Measurements from ENCODE around the gene HMGXB3. TPM values are rescaled to one million over a fixed set of nuclear protein-coding genes. Genes with fewer than 3 reads are reported as not detected.
A peak's percentile ranks its signal among the peaks of the same experiment; 100 is the strongest.

The HMGXB3 gene
- total RNA-seq, 1 experiment from 2014 or later: 43.8 TPM

GRCh38 chr5:149960272-149961185 is 40.0 kb upstream of the HMGXB3 start, which contains the start of gene SLC26A2:
SLC26A2 (plus strand) TSS chr5:149960758; CDS start chr5:149977653, 16,895 bp downstream.
- no peaks in the 10 kb centered on the region for H3K27me3 ChIP-seq (replicated peaks; ENCODE audit: control insufficient read depth, insufficient read depth, low read length)
- Mint-ChIP-seq H3K36me3 (ENCODE audit: insufficient read depth, unreplicated experiment) (peaks cover 22% of the 10 kb centered on the region), H3K4me1 (ENCODE audit: low read depth, unreplicated experiment) (peaks cover 32% of the 10 kb centered on the region), H3K27me3 (ENCODE audit: insufficient read depth, unreplicated experiment) (no peaks in the 10 kb centered on the region), H3K27ac (ENCODE audit: unreplicated experiment) (peak within 1 kb of the TSS; percentile 96), H3K9me3 (ENCODE audit: unreplicated experiment) (no peaks in the 10 kb centered on the region), H3K4me3 (ENCODE audit: unreplicated experiment) (peak within 1 kb of the TSS; percentile 90)
- ChIA-PET CTCF (interaction anchor here (1.0 to 5.0 kb wide), 18 partner anchors 9 to 603 kb away, joined by 3 to 39 read pairs (median 6); partner anchors contain the start of genes PCYOX1L and PPARGC1B), POLR2A (interaction anchor here (0.5 to 1.5 kb wide), 18 partner anchors 9 to 677 kb away, joined by 3 to 9 read pairs (median 3); partner anchors contain the start of genes HMGXB3 and TIGD6)
- peak; percentile 98 to 99 for DNase-seq
- intact Hi-C loops (cut with micrococcal nuclease; ENCODE audit: unreplicated experiment): loop anchor here (1.0 to 10.0 kb wide), 5 partner anchors 18 to 326 kb away; no protein-coding TSS in a partner anchor
- H3K9me3 ChIP-seq: no peaks in the 10 kb centered on the region
- no TSS peak for BruUV-seq (replicated peaks)
- H3K4me3 ChIP-seq (ENCODE audit: low read depth, low read length): peak within 1 kb of the TSS; percentile 90
- H3K4me1 ChIP-seq: peaks cover 25% of the 10 kb centered on the region
- peaks cover 3% of the 10 kb centered on the region for H3K36me3 ChIP-seq (ENCODE audit: control insufficient read depth, insufficient read depth, low read length)
- no peak for TF ChIP-seq CTCF (IDR thresholded peaks at IDR 0.05; ENCODE audit: insufficient read depth in 1 of 2, low read depth in 1 of 2, low read length in 1 of 2, severe bottlenecking in 1 of 2, unreplicated experiment in 1 of 2)

GRCh38 chr5:149961186-149961685 is 39.3 kb upstream of the HMGXB3 start:
- H3K4me1 Mint-ChIP-seq (ENCODE audit: low read depth, unreplicated experiment): peaks cover 32% of the 10 kb centered on the region
- peak overlapping the region; percentile 96 for H3K27ac Mint-ChIP-seq (ENCODE audit: unreplicated experiment)
- ChIA-PET POLR2A (interaction anchor here (0.5 to 1.5 kb wide), 8 partner anchors 10 to 353 kb away, joined by 3 to 9 read pairs (median 4); partner anchors contain the start of genes HMGXB3 and TIGD6), CTCF (interaction anchor here (0.6 to 5.0 kb wide), 20 partner anchors 10 to 603 kb away, joined by 3 to 39 read pairs (median 7); partner anchors contain the start of gene PCYOX1L)
- Histone ChIP-seq H3K9me3 (no peaks in the 10 kb centered on the region), H3K36me3 (ENCODE audit: control insufficient read depth, insufficient read depth, low read length) (peaks cover 3% of the 10 kb centered on the region), H3K4me3 (ENCODE audit: low read depth, low read length) (peak overlapping the region; percentile 90), H3K4me1 (peaks cover 25% of the 10 kb centered on the region), H3K27me3 (replicated peaks; ENCODE audit: control insufficient read depth, insufficient read depth, low read length) (no peaks in the 10 kb centered on the region)
- H3K9me3 Mint-ChIP-seq (ENCODE audit: unreplicated experiment): no peaks in the 10 kb centered on the region
- DNase-seq: no peak
- H3K36me3 Mint-ChIP-seq (ENCODE audit: insufficient read depth, unreplicated experiment): peaks cover 22% of the 10 kb centered on the region
- H3K27me3 Mint-ChIP-seq (ENCODE audit: insufficient read depth, unreplicated experiment): no peaks in the 10 kb centered on the region
- TSS peak; percentile 59 for BruUV-seq (replicated peaks)
- TF ChIP-seq CTCF (IDR thresholded peaks at IDR 0.05; ENCODE audit: insufficient read depth in 1 of 2, low read depth in 1 of 2, low read length in 1 of 2, severe bottlenecking in 1 of 2, unreplicated experiment in 1 of 2): no peak
- intact Hi-C loops (cut with micrococcal nuclease; ENCODE audit: unreplicated experiment): loop anchor here (10.0 kb wide), 1 partner anchor 326 kb away; no protein-coding TSS in a partner anchor
- H3K4me3 Mint-ChIP-seq (ENCODE audit: unreplicated experiment): peak overlapping the region; percentile 90

- peaks cover 3% of the 10 kb centered on the region for H3K36me3 ChIP-seq (ENCODE audit: control insufficient read depth, insufficient read depth, low read length)
- peaks cover 22% of the 10 kb centered on the region for H3K36me3 Mint-ChIP-seq (ENCODE audit: insufficient read depth, unreplicated experiment)
- peak; percentile 56 to 60 for TF ChIP-seq CTCF (IDR thresholded peaks at IDR 0.05; ENCODE audit: insufficient read depth in 1 of 2, low read depth in 1 of 2, low read length in 1 of 2, severe bottlenecking in 1 of 2, unreplicated experiment in 1 of 2)
- H3K27ac Mint-ChIP-seq (ENCODE audit: unreplicated experiment): peak overlapping the region; percentile 50
- BruUV-seq (replicated peaks): no TSS peak
- no peaks in the 10 kb centered on the region for H3K27me3 ChIP-seq (replicated peaks; ENCODE audit: control insufficient read depth, insufficient read depth, low read length)
- POLR2A ChIA-PET: interaction anchor here (0.6 to 1.0 kb wide), 2 partner anchors 109 to 124 kb away, joined by 3 to 4 read pairs; no protein-coding TSS in a partner anchor
- H3K4me1 Mint-ChIP-seq (ENCODE audit: low read depth, unreplicated experiment): peaks cover 32% of the 10 kb centered on the region
- no peaks in the 10 kb centered on the region for H3K27me3 Mint-ChIP-seq (ENCODE audit: insufficient read depth, unreplicated experiment)
- H3K9me3 ChIP-seq: no peaks in the 10 kb centered on the region
- CTCF ChIA-PET: interaction anchor here (0.6 to 5.0 kb wide), 19 partner anchors 11 to 387 kb away, joined by 3 to 39 read pairs (median 5); no protein-coding TSS in a partner anchor
- peaks cover 21% of the 10 kb centered on the region for H3K4me1 ChIP-seq
- H3K4me3 Mint-ChIP-seq (ENCODE audit: unreplicated experiment): peak overlapping the region; percentile 90
- intact Hi-C loops (cut with micrococcal nuclease; ENCODE audit: unreplicated experiment): loop anchor here (1.0 to 10.0 kb wide), 3 partner anchors 109 to 327 kb away; no protein-coding TSS in a partner anchor
- peak in 1 of 2 experiments; percentile 49 for DNase-seq
- no peaks in the 10 kb centered on the region for H3K9me3 Mint-ChIP-seq (ENCODE audit: unreplicated experiment)
- H3K4me3 ChIP-seq (ENCODE audit: low read depth, low read length): peak overlapping the region; percentile 90
These were observed 38.6 kb upstream of the HMGXB3 start for GRCh38 chr5:149961957-149962409.
